DOHH2 (cell line): ENCODE measurements around the gene EVA1C.

Source experiments
- EZH2phosphoT487 ChIP-seq: fragments of 200-600 bp; sonication (generic); IDR thresholded peaks from 2 replicates; pipeline ENCODE4 v1.6.1; 2017; ENCODE audit warnings: borderline replicate concordance, mild to moderate bottlenecking, antibody characterized with exemption, low read length, moderate library complexity, mixed read lengths
- TF ChIP-seq, protein P1 (sequence below): fragments of 200-600 bp; sonication (generic); IDR thresholded peaks from one replicate; pipeline ENCODE4 v1.5.1; 2014; ENCODE audit warnings: antibody characterized with exemption, mild to moderate bottlenecking, low read depth, low read length; ENCODE audit not compliant: poor library complexity, severe bottlenecking

DNA sequence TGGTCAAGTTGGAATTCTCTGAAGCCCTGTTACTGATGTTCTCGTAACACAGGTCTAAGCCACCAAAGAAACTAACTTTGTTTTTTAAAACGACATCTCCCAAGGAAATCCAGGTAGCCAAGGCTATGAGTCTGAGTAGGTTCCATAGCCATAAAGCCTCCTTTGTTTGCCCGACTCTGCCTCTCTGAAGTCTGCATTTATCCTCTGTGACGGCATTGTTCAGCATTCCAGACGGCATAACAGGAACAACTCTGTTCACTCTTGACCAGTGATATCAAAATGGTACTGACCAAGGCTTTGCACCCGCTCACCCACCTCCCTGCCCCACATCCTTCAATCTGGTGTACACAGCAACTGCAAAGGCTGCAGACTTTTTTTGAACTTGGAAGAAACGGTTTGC is 34.5 kb upstream of the EVA1C start:
- TF ChIP-seq, protein P1, sequence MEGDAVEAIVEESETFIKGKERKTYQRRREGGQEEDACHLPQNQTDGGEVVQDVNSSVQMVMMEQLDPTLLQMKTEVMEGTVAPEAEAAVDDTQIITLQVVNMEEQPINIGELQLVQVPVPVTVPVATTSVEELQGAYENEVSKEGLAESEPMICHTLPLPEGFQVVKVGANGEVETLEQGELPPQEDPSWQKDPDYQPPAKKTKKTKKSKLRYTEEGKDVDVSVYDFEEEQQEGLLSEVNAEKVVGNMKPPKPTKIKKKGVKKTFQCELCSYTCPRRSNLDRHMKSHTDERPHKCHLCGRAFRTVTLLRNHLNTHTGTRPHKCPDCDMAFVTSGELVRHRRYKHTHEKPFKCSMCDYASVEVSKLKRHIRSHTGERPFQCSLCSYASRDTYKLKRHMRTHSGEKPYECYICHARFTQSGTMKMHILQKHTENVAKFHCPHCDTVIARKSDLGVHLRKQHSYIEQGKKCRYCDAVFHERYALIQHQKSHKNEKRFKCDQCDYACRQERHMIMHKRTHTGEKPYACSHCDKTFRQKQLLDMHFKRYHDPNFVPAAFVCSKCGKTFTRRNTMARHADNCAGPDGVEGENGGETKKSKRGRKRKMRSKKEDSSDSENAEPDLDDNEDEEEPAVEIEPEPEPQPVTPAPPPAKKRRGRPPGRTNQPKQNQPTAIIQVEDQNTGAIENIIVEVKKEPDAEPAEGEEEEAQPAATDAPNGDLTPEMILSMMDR, result no peak
- no peak for TF ChIP-seq EZH2phosphoT487
